ENCODE data around the gene GAB3.

GRCh38 chrX:154797006-154797405 lies 46.1 kb upstream of the GAB3 start:
- TF ChIP-seq POLR2A (IDR thresholded peaks at IDR 0.05; ENCODE audit: low read depth, low read length): no peak
- no peak for TF ChIP-seq CTCF (conservative IDR thresholded peaks at IDR 0.05; ENCODE audit: low read depth, low read length)
- TF ChIP-seq FOS (IDR thresholded peaks at IDR 0.05; ENCODE audit: low read depth, low read length): no peak
- TF ChIP-seq RAD21 (IDR thresholded peaks at IDR 0.05; ENCODE audit: low read length): no peak
